ENCODE measurements around the gene SIDT1. TPM values are rescaled to one million over a fixed set of nuclear protein-coding genes. Genes with fewer than 3 reads are reported as not detected.

The SIDT1 gene
- total and polyA plus RNA-seq, 2 donors (not counting 1 experiment from before 2014, with no cell fraction given) = 53.2 to 84.4 TPM

- no peak for DNase-seq
- H3K27ac Mint-ChIP-seq = no peak overlapping the region
- Histone ChIP-seq H3K4me1 (ENCODE audit: control insufficient read depth in 2 of 2, insufficient read depth in 2 of 2, low read length in 2 of 2) (peaks cover 14% of the 10 kb centered on the region in 2 donors), H3K79me2 (ENCODE audit: control insufficient read depth, insufficient read depth, low read length) (no peaks in the 10 kb centered on the region), H3K27ac (ENCODE audit: low read length in 2 of 2) (no peak overlapping the region), H2AFZ (ENCODE audit: insufficient read depth, low read depth, low read length, poor library complexity, severe bottlenecking) (no peak overlapping the region), H3K4me3 (ENCODE audit: control extremely low read depth in 1 of 5, extremely low read depth in 1 of 5, insufficient read depth in 1 of 5, low read depth in 2 of 5, low read length in 4 of 5) (no peak overlapping the region), H3K36me3 (replicated peaks in 1 of 2; ENCODE audit: control extremely low read depth in 1 of 2, control insufficient read depth in 1 of 2, extremely low read depth in 1 of 2, insufficient read depth in 2 of 2, low read length in 1 of 2) (peaks cover 3 to 30% of the 10 kb centered on the region in 2 experiments), H3K27me3 (replicated peaks in 1 of 4; ENCODE audit: control extremely low read depth in 1 of 4, control insufficient read depth in 3 of 4, insufficient read depth in 4 of 4, low read length in 3 of 4) (no peaks in the 10 kb centered on the region), H4K20me1 (ENCODE audit: control insufficient read depth, insufficient read depth, low read length, poor library complexity, severe bottlenecking) (no peaks in the 10 kb centered on the region), H3K9ac (ENCODE audit: low read length) (no peak overlapping the region), H3K9me3 (ENCODE audit: control extremely low read depth in 1 of 3, control insufficient read depth in 2 of 3, insufficient read depth in 1 of 3, low read length in 2 of 3) (no peaks in the 10 kb centered on the region), H3K4me2 (replicated peaks; ENCODE audit: low read depth, low read length, poor library complexity, severe bottlenecking) (no peak overlapping the region)
- H3K27me3 Mint-ChIP-seq = no peaks in the 10 kb centered on the region
- CTCF ChIA-PET = no interaction called here
- no peak for TF ChIP-seq CTCF (IDR thresholded peaks at IDR 0.05)
- TF ChIP-seq EZH2 (IDR thresholded peaks at IDR 0.05; ENCODE audit: borderline replicate concordance, insufficient read depth, low read depth, low read length, poor library complexity, severe bottlenecking) = no peak
- H3K4me1 Mint-ChIP-seq = peaks cover 16% of the 10 kb centered on the region
- no peak for ATAC-seq (ENCODE audit: low read depth)
- no peak overlapping the region for H3K4me3 Mint-ChIP-seq
- POLR2A ChIA-PET = no interaction called here
- intact Hi-C loops (cut with micrococcal nuclease) = no loop called here
- WGBS (ENCODE audit: insufficient coverage) = no CpG with 5 or more reads among the region's 2 CpGs
- H3K9me3 Mint-ChIP-seq (ENCODE audit: insufficient read depth) = no peaks in the 10 kb centered on the region
Measured at GRCh38 chr3:113602256-113602655, 69.9 kb downstream of the SIDT1 start.

- Histone ChIP-seq H2AFZ (ENCODE audit: insufficient read depth, low read depth, low read length, poor library complexity, severe bottlenecking) (no peak overlapping the region), H3K27me3 (replicated peaks in 1 of 4; ENCODE audit: control extremely low read depth in 1 of 4, control insufficient read depth in 3 of 4, insufficient read depth in 4 of 4, low read length in 3 of 4) (no peaks in the 10 kb centered on the region), H3K9ac (ENCODE audit: low read length) (no peak overlapping the region), H4K20me1 (ENCODE audit: control insufficient read depth, insufficient read depth, low read length, poor library complexity, severe bottlenecking) (no peaks in the 10 kb centered on the region), H3K4me1 (ENCODE audit: control insufficient read depth in 2 of 2, insufficient read depth in 2 of 2, low read length in 2 of 2) (peaks cover 19 to 20% of the 10 kb centered on the region in 2 donors), H3K79me2 (ENCODE audit: control insufficient read depth, insufficient read depth, low read length) (no peaks in the 10 kb centered on the region), H3K9me3 (ENCODE audit: control extremely low read depth in 1 of 3, control insufficient read depth in 2 of 3, insufficient read depth in 1 of 3, low read length in 2 of 3) (no peaks in the 10 kb centered on the region), H3K27ac (ENCODE audit: low read length in 2 of 2) (no peak overlapping the region), H3K4me3 (ENCODE audit: control extremely low read depth in 1 of 5, extremely low read depth in 1 of 5, insufficient read depth in 1 of 5, low read depth in 2 of 5, low read length in 4 of 5) (no peak overlapping the region), H3K36me3 (replicated peaks in 1 of 2; ENCODE audit: control extremely low read depth in 1 of 2, control insufficient read depth in 1 of 2, extremely low read depth in 1 of 2, insufficient read depth in 2 of 2, low read length in 1 of 2) (peaks cover 0 to 35% of the 10 kb centered on the region in 2 experiments), H3K4me2 (replicated peaks; ENCODE audit: low read depth, low read length, poor library complexity, severe bottlenecking) (no peak overlapping the region)
- peak overlapping the region; percentile 32 for H3K27ac Mint-ChIP-seq
- ChIA-PET CTCF (interaction anchor here (1.1 kb wide), 1 partner anchor 10 kb away, joined by 3 read pairs; no protein-coding TSS in a partner anchor), POLR2A (no interaction called here)
- no peaks in the 10 kb centered on the region for H3K27me3 Mint-ChIP-seq
- DNase-seq (no peak), ATAC-seq (ENCODE audit: low read depth) (no peak)
- H3K4me3 Mint-ChIP-seq = no peak overlapping the region
- 100% methylated on average over 11 of the region's 11 CpGs for WGBS (ENCODE audit: insufficient coverage)
- intact Hi-C loops (cut with micrococcal nuclease) = no loop called here
- no peak for TF ChIP-seq CTCF (IDR thresholded peaks at IDR 0.05)
- no peak for TF ChIP-seq EZH2 (IDR thresholded peaks at IDR 0.05; ENCODE audit: borderline replicate concordance, insufficient read depth, low read depth, low read length, poor library complexity, severe bottlenecking)
- H3K9me3 Mint-ChIP-seq (ENCODE audit: insufficient read depth) = no peaks in the 10 kb centered on the region
- peaks cover 21% of the 10 kb centered on the region for H3K4me1 Mint-ChIP-seq
Measured at GRCh38 chr3:113602836-113603235, 70.5 kb downstream of the SIDT1 start.
